ENCODE results near the gene CRIM1. TPM values are rescaled to one million over a fixed set of nuclear protein-coding genes. Genes with fewer than 3 reads are reported as not detected.

Gene CRIM1
- total RNA-seq, 1 donor from 2014 or later = 246 TPM

DNA sequence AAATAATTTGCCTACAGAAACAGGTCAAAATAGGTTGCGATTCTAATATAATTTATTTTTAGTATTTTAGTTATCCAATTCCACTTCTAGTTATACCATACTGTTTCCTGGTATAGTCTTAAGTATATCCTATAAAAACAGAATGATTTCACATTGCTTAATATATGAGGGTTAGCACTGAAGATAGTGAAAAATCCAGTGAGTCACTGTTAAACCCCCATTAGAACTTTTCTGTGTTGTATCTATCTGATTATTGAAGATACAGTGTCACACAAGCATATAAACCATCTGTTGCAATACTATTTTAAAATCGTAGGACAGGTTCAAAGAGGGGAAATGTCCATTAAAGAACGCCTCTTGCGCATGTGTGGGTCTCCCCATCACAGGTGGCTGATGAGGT lies 132.4 kb downstream of the CRIM1 start:
- Mint-ChIP-seq H3K27ac (ENCODE audit: unreplicated experiment) (no peak overlapping the region), H3K4me1 (ENCODE audit: unreplicated experiment) (peaks cover 24% of the 10 kb centered on the region), H3K4me3 (ENCODE audit: unreplicated experiment) (no peak overlapping the region), H3K9me3 (ENCODE audit: unreplicated experiment) (no peaks in the 10 kb centered on the region), H3K36me3 (ENCODE audit: low read depth, unreplicated experiment) (peaks cover 34% of the 10 kb centered on the region), H3K27me3 (ENCODE audit: unreplicated experiment) (peaks cover 13% of the 10 kb centered on the region)
- no peak for DNase-seq (ENCODE audit: low spot score)
- no peak for TF ChIP-seq CTCF (IDR thresholded peaks at IDR 0.05; ENCODE audit: unreplicated experiment)

- Mint-ChIP-seq H3K9me3 (ENCODE audit: unreplicated experiment) (no peaks in the 10 kb centered on the region), H3K4me1 (ENCODE audit: unreplicated experiment) (peaks cover 17% of the 10 kb centered on the region), H3K27me3 (ENCODE audit: unreplicated experiment) (peaks cover 12% of the 10 kb centered on the region), H3K27ac (ENCODE audit: unreplicated experiment) (no peak overlapping the region), H3K36me3 (ENCODE audit: low read depth, unreplicated experiment) (peaks cover 23% of the 10 kb centered on the region), H3K4me3 (ENCODE audit: unreplicated experiment) (no peak overlapping the region)
- TF ChIP-seq CTCF (IDR thresholded peaks at IDR 0.05; ENCODE audit: unreplicated experiment) = no peak
- no peak for DNase-seq (ENCODE audit: low spot score)
Measured at GRCh38 chr2:36489281-36489680, 133.7 kb downstream of the CRIM1 start.

GRCh38 chr2:36490749-36491148 lies 135.2 kb downstream of the CRIM1 start:
- peaks cover 5% of the 10 kb centered on the region for H3K27me3 Mint-ChIP-seq (ENCODE audit: unreplicated experiment)
- no peaks in the 10 kb centered on the region for H3K9me3 Mint-ChIP-seq (ENCODE audit: unreplicated experiment)
- no peak for DNase-seq (ENCODE audit: low spot score)
- TF ChIP-seq CTCF (IDR thresholded peaks at IDR 0.05; ENCODE audit: unreplicated experiment) = no peak
- H3K36me3 Mint-ChIP-seq (ENCODE audit: low read depth, unreplicated experiment) = peaks cover 17% of the 10 kb centered on the region
- no peak overlapping the region for H3K27ac Mint-ChIP-seq (ENCODE audit: unreplicated experiment)
- H3K4me1 Mint-ChIP-seq (ENCODE audit: unreplicated experiment) = peaks cover 20% of the 10 kb centered on the region
- H3K4me3 Mint-ChIP-seq (ENCODE audit: unreplicated experiment) = peak overlapping the region; percentile 65

GRCh38 chr2:36492216-36492945 lies 136.8 kb downstream of the CRIM1 start:
- DNase-seq (ENCODE audit: low spot score) = no peak
- H3K27me3 Mint-ChIP-seq (ENCODE audit: unreplicated experiment) = peaks cover 5% of the 10 kb centered on the region
- H3K9me3 Mint-ChIP-seq (ENCODE audit: unreplicated experiment) = no peaks in the 10 kb centered on the region
- TF ChIP-seq CTCF (IDR thresholded peaks at IDR 0.05; ENCODE audit: unreplicated experiment) = no peak
- no peak overlapping the region for H3K4me3 Mint-ChIP-seq (ENCODE audit: unreplicated experiment)
- H3K4me1 Mint-ChIP-seq (ENCODE audit: unreplicated experiment) = peaks cover 12% of the 10 kb centered on the region
- peak overlapping the region; percentile 5 for H3K27ac Mint-ChIP-seq (ENCODE audit: unreplicated experiment)
- H3K36me3 Mint-ChIP-seq (ENCODE audit: low read depth, unreplicated experiment) = peaks cover 20% of the 10 kb centered on the region

- no peak overlapping the region for H3K4me3 Mint-ChIP-seq (ENCODE audit: unreplicated experiment)
- H3K36me3 Mint-ChIP-seq (ENCODE audit: low read depth, unreplicated experiment) = peaks cover 20% of the 10 kb centered on the region
- no peaks in the 10 kb centered on the region for H3K9me3 Mint-ChIP-seq (ENCODE audit: unreplicated experiment)
- no peak for TF ChIP-seq CTCF (IDR thresholded peaks at IDR 0.05; ENCODE audit: unreplicated experiment)
- H3K27ac Mint-ChIP-seq (ENCODE audit: unreplicated experiment) = no peak overlapping the region
- H3K27me3 Mint-ChIP-seq (ENCODE audit: unreplicated experiment) = peaks cover 5% of the 10 kb centered on the region
- DNase-seq (ENCODE audit: low spot score) = no peak
- peaks cover 12% of the 10 kb centered on the region for H3K4me1 Mint-ChIP-seq (ENCODE audit: unreplicated experiment)
Measured at GRCh38 chr2:36493306-36493705, 137.7 kb downstream of the CRIM1 start.
